Effector memory CD8-positive, alpha-beta T cell (primary cell): ENCODE results near the gene CLDND2.
A peak's percentile ranks its signal among the peaks of the same experiment; 100 is the strongest.

Experiments used
- ATAC-seq: fragments of 150-1000 bp; cut with Tn5 transposase; replicated peaks from 2 replicates; pipeline ENCODE4 v1.10.0; 2021; ENCODE audit warnings: mild to moderate bottlenecking, moderate library complexity
- DNase-seq, 3 experiments: peaks; one replicate each; pipeline ENCODE4 v3.0.0; 2021
- H3K27ac Mint-ChIP-seq, 2 donors: one replicate each; pipeline ENCODE4 v1.8.0; 2022; ENCODE audit warnings: mild to moderate bottlenecking in 2 of 2, mixed read lengths in 2 of 2, moderate library complexity in 2 of 2
- H3K27me3 Mint-ChIP-seq, 2 donors: one replicate each; pipeline ENCODE4 v1.8.0; 2022; ENCODE audit warnings: mixed read lengths in 2 of 2
- H3K36me3 Mint-ChIP-seq: one replicate; pipeline ENCODE4 v1.8.0; 2022; ENCODE audit warnings: mild to moderate bottlenecking, moderate library complexity, mixed read lengths; ENCODE audit not compliant: insufficient read depth
- H3K4me1 Mint-ChIP-seq, 2 donors: one replicate each; pipeline ENCODE4 v1.8.0; 2022; ENCODE audit warnings: low read depth in 2 of 2, mixed read lengths in 2 of 2
- H3K4me3 Mint-ChIP-seq, 2 donors: one replicate each; pipeline ENCODE4 v1.8.0; 2022; ENCODE audit warnings: mild to moderate bottlenecking in 2 of 2, mixed read lengths in 2 of 2, moderate library complexity in 2 of 2
- H3K9me3 Mint-ChIP-seq, 2 donors: one replicate each; pipeline ENCODE4 v1.8.0; 2022; ENCODE audit warnings: mixed read lengths in 2 of 2

Gene CLDND2

GRCh38 chr19:51339687-51340656 lies 28.8 kb downstream of the CLDND2 start:
- H3K27me3 Mint-ChIP-seq = no peaks in the 10 kb centered on the region
- DNase-seq = peak; percentile 68 to 73 (median 69)

GRCh38 chr19:51339313-51339686 lies 29.5 kb downstream of the CLDND2 start:
- Mint-ChIP-seq H3K27me3 (peaks cover 0 to under 1% of the 10 kb centered on the region in 2 donors), H3K9me3 (no peaks in the 10 kb centered on the region), H3K36me3 (peaks cover 8% of the 10 kb centered on the region), H3K4me1 (peaks cover 14 to 23% of the 10 kb centered on the region in 2 donors), H3K4me3 (peak overlapping the region; percentile 79 to 95), H3K27ac (peak overlapping the region; percentile 27 to 85)
- ATAC-seq (no peak), DNase-seq (no peak)

More at GRCh38 chr19:51339687-51340656, 28.8 kb downstream of the CLDND2 start:
- Mint-ChIP-seq H3K4me3 (peak overlapping the region; percentile 79 to 95), H3K4me1 (peaks cover 14 to 23% of the 10 kb centered on the region in 2 donors), H3K9me3 (no peaks in the 10 kb centered on the region), H3K27ac (peak overlapping the region; percentile 63 to 85), H3K36me3 (peaks cover 10% of the 10 kb centered on the region)
- peak; percentile 64 for ATAC-seq

- Mint-ChIP-seq H3K4me1 (peaks cover 14 to 23% of the 10 kb centered on the region in 2 donors), H3K27me3 (peaks cover 0 to 6% of the 10 kb centered on the region in 2 donors), H3K4me3 (peak overlapping the region; percentile 79 to 95), H3K36me3 (peaks cover 8% of the 10 kb centered on the region), H3K9me3 (no peaks in the 10 kb centered on the region), H3K27ac (peak overlapping the region; percentile 27 to 85)
- peak; percentile 80 to 84 (median 82) for DNase-seq
- peak; percentile 82 for ATAC-seq
These were observed 30.1 kb downstream of the CLDND2 start for GRCh38 chr19:51338563-51339312.

GRCh38 chr19:51337861-51338562 lies 30.8 kb downstream of the CLDND2 start:
- Mint-ChIP-seq H3K27ac (no peak overlapping the region), H3K4me3 (peak overlapping the region; percentile 79 to 95), H3K36me3 (peaks cover 8% of the 10 kb centered on the region), H3K27me3 (peaks cover 0 to 8% of the 10 kb centered on the region in 2 donors), H3K4me1 (peaks cover 14 to 23% of the 10 kb centered on the region in 2 donors), H3K9me3 (no peaks in the 10 kb centered on the region)
- ATAC-seq (no peak), DNase-seq (no peak)

GRCh38 chr19:51337141-51337860 lies 31.5 kb downstream of the CLDND2 start:
- H3K4me1 Mint-ChIP-seq = peaks cover 14 to 23% of the 10 kb centered on the region in 2 donors
- H3K4me3 Mint-ChIP-seq = peak overlapping the region in 1 of 2 donors; percentile 95
- no peaks in the 10 kb centered on the region for H3K9me3 Mint-ChIP-seq
- no peak for ATAC-seq
- H3K36me3 Mint-ChIP-seq = peaks cover 8% of the 10 kb centered on the region
- DNase-seq = no peak
- H3K27ac Mint-ChIP-seq = no peak overlapping the region
- peaks cover 0 to 9% of the 10 kb centered on the region in 2 donors for H3K27me3 Mint-ChIP-seq

GRCh38 chr19:51333836-51334460 lies 34.9 kb downstream of the CLDND2 start:
- H3K36me3 Mint-ChIP-seq = peaks cover 3% of the 10 kb centered on the region
- no peak overlapping the region for H3K4me3 Mint-ChIP-seq
- peaks cover 0 to 1% of the 10 kb centered on the region in 2 donors for H3K9me3 Mint-ChIP-seq
- DNase-seq (no peak), ATAC-seq (no peak)
- peak overlapping the region in 1 of 2 donors; percentile 44 for H3K27ac Mint-ChIP-seq
- H3K4me1 Mint-ChIP-seq = peaks cover 3 to 7% of the 10 kb centered on the region in 2 donors
- H3K27me3 Mint-ChIP-seq = peaks cover 27 to 43% of the 10 kb centered on the region in 2 donors

GRCh38 chr19:51331716-51332115 lies 37.1 kb downstream of the CLDND2 start:
- Mint-ChIP-seq H3K36me3 (no peaks in the 10 kb centered on the region), H3K9me3 (peaks cover 0 to 1% of the 10 kb centered on the region in 2 donors), H3K27ac (no peak overlapping the region), H3K4me1 (peaks cover 3 to 4% of the 10 kb centered on the region in 2 donors), H3K27me3 (peaks cover 43 to 65% of the 10 kb centered on the region in 2 donors), H3K4me3 (no peak overlapping the region)
- no peak for ATAC-seq
- DNase-seq = no peak

- peaks cover 44 to 70% of the 10 kb centered on the region in 2 donors for H3K27me3 Mint-ChIP-seq
- no peak for ATAC-seq
These were observed 37.6 kb downstream of the CLDND2 start for GRCh38 chr19:51331193-51331592.

GRCh38 chr19:51330366-51330765 lies 38.4 kb downstream of the CLDND2 start:
- peaks cover 3 to 4% of the 10 kb centered on the region in 2 donors for H3K4me1 Mint-ChIP-seq
- peaks cover 0 to 1% of the 10 kb centered on the region in 2 donors for H3K9me3 Mint-ChIP-seq
- peaks cover 51 to 79% of the 10 kb centered on the region in 2 donors for H3K27me3 Mint-ChIP-seq
- no peak overlapping the region for H3K27ac Mint-ChIP-seq
- H3K4me3 Mint-ChIP-seq = no peak overlapping the region
- no peak for ATAC-seq
- no peak for DNase-seq
- no peaks in the 10 kb centered on the region for H3K36me3 Mint-ChIP-seq

More at GRCh38 chr19:51331193-51331592, 37.6 kb downstream of the CLDND2 start:
- Mint-ChIP-seq H3K27ac (no peak overlapping the region), H3K9me3 (peaks cover 0 to 1% of the 10 kb centered on the region in 2 donors), H3K4me3 (no peak overlapping the region), H3K36me3 (no peaks in the 10 kb centered on the region), H3K4me1 (peaks cover 3 to 4% of the 10 kb centered on the region in 2 donors)
- no peak for DNase-seq

- H3K9me3 Mint-ChIP-seq = peaks cover 0 to 1% of the 10 kb centered on the region in 2 donors
- peaks cover 54 to 88% of the 10 kb centered on the region in 2 donors for H3K27me3 Mint-ChIP-seq
- H3K36me3 Mint-ChIP-seq = no peaks in the 10 kb centered on the region
- no peak for ATAC-seq
- peak overlapping the region in 1 of 2 donors; percentile 37 for H3K4me3 Mint-ChIP-seq
- H3K4me1 Mint-ChIP-seq = peaks cover 3 to 4% of the 10 kb centered on the region in 2 donors
- DNase-seq = no peak
- no peak overlapping the region for H3K27ac Mint-ChIP-seq
These were observed 39.4 kb downstream of the CLDND2 start for GRCh38 chr19:51329411-51329810.

GRCh38 chr19:51327066-51328001 lies 41.5 kb downstream of the CLDND2 start:
- H3K27ac Mint-ChIP-seq = no peak overlapping the region
- H3K4me3 Mint-ChIP-seq = peak overlapping the region; percentile 35 to 51

More at GRCh38 chr19:51327066-51328001, 41.5 kb downstream of the CLDND2 start:
- peaks cover 0 to 1% of the 10 kb centered on the region in 2 donors for H3K9me3 Mint-ChIP-seq
- peaks cover 73 to 100% of the 10 kb centered on the region in 2 donors for H3K27me3 Mint-ChIP-seq
- ATAC-seq (peak; percentile 77), DNase-seq (peak in 2 of 3 experiments; percentile 24)
- H3K36me3 Mint-ChIP-seq = no peaks in the 10 kb centered on the region
- H3K4me1 Mint-ChIP-seq = peaks cover 3 to 4% of the 10 kb centered on the region in 2 donors
